GM21619 (cell line): ENCODE measurements around the gene CIITA.
"Not testable (repeated sequence)": the region's sequence is repeated elsewhere in the genome, so short reads cannot be mapped to it uniquely, and the experiment has no call there.

Experiments
- ATAC-seq: cut with Tn5 transposase; IDR thresholded peaks from one replicate; pipeline ENCODE4 v1.9.1; 2021; ENCODE audit not compliant: unreplicated experiment

The CIITA gene

DNA sequence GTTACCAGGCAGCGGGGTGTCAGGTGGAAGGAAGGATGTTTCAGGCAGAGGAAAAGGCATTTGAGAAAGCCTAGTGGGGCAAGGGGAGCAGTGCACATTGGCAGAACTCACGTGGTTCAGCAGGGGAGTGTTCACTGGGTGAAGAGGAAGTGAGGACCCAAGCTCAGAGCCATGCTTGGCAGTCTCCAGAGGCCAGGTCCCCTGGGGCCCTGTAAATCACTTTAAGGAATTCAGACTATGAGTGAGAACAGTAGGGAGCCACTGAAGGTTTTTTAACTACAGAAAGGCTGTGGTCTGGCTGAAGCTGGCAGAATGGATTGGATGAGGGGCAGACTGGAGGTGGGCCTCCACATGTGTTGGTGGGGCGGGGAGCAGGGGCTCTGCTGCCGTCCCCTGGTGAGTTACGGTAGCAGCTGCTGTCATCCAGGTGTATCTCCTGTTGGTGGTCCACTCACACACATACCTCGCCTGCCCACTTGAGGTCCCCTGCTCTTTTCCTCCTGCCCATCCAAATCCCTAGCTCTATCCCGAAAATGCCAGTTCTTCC is 72.5 kb downstream of the CIITA start:
- ATAC-seq = peak; percentile 68

DNA sequence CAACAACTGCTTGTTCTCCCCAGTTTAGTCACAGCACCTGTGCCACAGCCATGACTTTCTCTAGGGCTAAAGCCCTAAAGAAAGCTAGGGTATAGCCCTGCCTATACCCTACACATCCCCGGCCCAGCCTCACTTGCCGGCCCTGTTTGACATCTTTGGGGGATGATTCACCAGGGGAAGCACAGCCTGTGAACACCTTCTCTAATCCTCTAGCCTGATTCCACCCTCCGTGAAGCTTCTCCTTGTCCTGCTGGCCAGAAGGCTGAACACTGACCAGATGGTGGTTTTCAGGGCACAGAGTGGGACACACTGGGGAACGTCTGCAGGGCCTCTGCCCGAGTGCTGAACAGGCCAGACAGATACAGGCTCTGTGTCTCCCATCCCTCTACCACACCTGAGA is 73.4 kb downstream of the CIITA start:
- ATAC-seq = no peak

DNA sequence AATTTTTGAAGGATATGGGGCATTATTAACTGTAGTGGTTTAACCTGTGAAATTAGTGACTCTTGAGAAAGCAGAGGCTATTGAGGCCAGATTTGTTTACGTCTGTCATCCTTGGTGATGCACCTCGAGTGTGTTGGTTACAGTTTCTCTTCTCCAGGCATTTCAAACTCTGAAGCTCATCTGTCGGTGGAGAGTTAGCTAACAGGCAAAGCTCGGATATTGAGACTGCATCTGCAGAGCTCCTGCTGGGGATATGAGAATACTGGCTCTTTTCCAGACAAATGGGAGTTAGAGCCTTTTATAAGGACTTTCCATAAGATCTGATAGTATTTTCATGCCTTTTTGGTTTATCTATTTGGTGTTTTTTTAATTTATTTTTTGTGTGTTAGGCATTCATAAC is 74.0 kb downstream of the CIITA start:
- no peak for ATAC-seq

DNA sequence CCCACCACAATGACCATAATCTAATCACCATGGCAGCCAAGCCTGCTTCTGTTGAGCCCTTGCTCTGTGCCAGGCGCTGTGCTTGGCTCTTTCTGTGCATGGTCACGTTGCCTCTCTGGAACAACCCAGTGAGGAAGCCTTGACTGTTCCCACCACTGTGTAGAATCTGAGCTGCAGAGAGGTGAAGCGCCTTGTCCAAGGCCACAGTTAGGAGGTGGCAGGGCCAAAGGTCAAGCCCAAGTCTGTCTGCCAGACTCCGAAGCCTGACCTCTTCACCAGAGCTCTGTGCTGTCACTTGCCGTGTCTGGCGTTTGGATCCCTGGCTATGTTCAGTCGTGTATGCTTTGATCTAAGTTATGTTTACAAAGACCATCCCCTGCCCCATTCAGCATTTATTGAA is 77.9 kb downstream of the CIITA start:
- no peak for ATAC-seq

DNA sequence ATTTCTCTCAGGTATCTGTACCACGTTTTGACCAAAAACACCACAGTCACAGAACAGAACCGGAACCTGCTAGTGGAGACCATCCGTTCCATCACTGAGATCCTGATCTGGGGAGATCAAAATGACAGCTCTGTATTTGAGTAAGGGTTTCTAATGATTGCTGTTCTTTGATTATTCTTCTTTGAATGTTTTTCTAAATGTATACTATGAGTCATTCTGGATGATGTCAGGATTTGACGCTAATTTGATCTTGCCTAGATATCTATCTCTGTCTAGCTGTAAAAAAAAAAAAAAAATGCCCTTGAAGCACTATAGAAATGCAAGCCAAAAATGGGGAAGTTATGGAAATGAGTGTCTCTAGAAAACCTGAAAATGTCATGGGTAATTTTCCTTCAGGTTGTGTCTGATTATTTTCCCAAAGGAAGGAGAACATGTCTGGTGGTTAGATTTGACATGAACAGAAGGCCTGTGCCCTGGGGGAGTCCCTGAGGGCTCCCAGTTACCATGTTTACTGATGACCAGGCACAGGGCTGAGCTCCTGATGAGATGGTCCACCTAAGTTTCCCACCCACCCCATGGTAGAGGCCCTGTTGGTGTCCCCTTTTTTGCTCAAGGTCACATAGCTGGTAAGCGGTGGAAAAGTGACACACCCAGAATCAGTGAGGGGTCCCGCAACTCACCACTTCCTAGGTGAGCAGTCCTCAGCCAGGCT is 80.9 kb downstream of the CIITA start:
- no peak for ATAC-seq

DNA sequence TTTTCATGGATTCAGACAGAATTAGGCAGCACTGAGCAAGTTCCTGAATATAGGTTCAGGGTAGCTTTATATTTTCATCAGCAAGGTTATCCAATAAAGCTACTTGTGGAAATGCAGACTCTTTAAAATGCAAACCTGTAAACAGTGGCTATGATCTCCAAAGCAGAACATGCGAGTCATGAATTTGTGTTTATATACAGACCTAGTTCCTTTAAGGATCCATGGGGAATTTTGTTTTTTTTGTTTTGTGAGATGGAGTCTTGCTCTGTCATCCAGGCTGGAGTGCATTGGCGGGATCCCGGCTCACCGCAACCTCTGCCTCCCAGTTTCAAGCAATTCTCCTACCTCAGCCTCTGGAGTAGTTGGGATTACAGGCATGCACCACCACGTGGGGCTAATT is 82.2 kb downstream of the CIITA start:
- ATAC-seq = no peak

DNA sequence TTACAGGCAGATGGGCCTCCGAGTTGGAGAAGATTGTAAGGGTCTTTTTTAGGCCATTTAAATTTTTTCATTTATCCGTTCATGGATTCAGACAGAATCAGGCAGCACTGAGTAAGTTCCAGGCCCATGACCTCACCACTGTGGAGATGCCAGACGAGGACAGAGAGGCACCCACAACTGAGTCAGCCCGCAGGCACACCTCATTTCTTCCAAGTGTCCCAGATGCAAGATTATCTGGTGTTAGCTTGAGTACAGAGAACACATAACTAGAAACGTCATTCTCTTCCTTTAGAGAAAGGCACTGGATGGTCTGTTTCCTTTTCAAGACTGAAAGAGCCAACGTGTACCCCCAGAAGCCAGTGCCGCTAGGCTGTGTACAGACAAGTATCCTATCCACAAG is 84.2 kb downstream of the CIITA start:
- no peak for ATAC-seq

DNA sequence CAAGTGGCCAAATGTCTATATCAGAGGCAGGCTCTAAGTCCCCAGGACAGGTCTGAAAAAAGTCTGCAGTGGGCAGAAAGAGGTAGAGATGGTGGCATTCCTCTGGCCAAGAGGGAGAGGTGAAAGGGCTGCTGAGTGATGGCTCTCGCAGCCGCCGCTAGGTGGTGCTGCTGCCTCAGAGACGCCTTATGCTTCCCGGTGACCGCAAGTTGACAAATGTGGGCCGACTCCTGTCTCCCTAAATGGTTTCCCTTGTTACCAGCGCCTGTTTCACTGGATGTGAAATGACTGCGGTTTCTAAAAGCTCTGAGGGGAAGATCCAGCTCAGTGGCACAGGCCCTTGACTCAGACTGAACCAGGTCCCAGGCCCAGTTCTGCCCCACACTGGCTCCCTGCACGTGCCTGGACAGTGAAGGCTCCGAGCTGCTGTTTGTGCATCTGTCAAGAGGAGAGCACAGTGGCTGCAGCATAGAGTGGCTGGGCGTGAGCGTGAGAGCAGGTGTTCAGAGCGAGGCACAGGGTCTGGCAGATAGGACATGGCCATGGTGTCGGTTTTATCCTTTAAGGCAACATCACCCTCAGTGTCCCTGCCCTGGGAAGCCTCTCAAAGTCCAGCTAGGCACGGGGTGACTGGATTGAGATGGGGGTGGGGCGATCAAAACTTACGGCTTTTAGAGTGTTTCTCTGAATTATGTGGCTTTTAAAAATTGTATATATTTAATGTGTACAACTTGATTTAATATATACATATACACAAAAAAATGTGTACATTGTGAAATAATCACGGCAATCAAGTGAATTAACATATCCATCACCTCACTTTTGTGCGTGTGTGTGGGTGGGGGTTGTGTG is 87.3 kb downstream of the CIITA start:
- ATAC-seq = peak; percentile 48

DNA sequence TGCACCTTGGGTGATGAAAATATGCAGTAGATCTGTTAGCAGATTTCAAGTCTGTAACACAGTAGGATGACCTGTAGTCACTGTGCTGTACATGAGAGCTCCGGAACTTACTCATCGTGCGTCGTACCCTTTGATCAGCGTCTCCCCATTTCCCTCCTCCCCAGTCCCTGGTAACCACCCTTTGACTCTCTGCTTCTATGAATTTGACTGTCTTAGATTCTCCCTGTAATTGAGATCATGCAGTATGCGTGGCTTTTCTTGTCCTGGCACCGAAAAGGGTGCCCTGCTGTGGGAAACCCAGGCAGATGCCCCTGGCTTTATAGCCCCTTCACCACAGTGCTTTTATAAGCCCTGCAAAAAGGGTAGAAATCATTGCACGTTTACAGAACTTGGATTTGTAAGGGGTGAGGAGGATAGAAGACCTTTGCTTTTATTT is 87.9 kb downstream of the CIITA start:
- ATAC-seq = peak; percentile 42

DNA sequence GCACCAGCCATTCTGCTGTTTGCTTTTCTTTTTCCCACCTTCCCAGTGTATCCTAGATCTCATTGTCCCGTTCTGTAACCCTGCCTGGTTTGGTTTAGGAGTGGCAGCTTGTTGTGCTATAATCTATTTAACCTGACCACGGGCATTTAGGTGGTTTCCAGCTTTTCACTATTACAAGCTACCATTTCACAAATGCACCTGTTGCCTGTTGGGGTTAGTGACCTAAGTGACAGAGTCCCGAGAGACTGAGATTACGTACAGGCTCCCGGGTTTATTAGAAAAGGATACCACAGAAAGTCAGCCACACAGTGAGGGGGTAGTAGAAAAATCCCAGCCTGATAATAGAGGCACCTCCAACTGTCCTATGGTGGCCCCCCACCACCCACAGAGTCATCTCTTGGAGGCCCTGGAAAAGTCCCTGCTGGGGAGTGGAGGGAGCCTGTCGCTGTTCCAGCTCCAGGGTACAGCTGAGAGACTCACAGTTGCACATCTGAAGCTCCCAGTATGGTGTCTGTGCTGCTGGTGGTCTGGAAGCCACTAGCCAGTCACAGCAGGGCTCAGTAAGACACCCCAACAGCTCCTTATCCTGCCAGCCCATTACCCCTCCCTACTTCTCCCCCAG is 88.5 kb downstream of the CIITA start:
- peak; percentile 50 for ATAC-seq

DNA sequence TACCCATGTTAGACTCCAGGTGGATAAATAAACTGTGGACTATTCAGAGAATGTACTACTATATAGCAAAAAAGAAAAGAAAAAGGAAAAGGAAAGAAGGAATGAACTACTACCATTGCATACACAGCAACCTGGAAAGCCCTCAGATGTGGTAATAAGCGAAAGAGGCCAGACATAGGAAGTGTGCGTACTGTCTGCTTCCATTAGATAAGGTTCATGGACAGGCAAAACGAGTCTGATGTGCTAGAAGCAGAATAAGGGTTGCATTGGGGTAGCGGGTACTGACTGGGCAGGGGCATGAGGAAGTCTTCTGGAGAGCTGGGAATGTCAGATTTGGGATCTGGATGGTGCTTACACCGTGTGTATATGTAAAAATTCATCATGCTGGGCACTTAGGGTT is 89.1 kb downstream of the CIITA start:
- ATAC-seq = no peak

DNA sequence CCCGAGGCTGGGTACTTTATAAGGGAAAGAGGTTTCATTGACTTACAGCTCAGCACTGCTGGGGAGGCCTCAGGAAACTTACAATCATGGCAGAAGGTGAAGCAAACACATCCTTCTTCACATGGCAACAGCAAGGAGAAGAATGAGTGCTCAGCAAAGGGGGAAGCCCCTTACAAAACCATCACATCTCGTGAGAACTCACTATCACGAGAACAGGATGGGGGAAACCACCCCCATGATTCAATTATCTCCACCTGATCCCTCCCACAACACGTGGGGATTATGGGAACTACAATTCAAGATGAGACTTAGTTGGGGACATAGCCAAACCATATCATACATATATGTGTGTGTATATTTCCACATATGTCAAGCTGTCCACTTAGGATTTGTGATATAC is 89.6 kb downstream of the CIITA start:
- not testable (repeated sequence) for ATAC-seq

DNA sequence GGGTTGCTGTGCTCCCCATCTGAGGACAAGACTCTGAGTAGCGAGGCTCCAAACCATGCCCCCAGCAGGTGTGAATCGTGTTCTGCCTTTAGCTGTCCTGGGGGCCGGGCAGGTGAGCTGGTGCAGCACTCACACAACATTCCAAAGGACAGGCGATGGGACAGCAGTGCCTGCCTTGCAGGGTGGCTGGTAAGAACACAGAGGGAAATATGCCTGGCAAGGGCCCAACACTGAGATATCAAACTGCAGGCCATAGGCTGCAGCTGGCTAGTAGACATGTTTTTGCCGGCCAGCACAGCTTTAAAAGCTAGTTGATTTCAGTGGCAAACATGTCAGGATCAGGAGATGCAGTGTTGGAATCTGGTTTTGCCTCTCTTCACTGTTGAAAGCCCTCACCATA is 91.0 kb downstream of the CIITA start:
- ATAC-seq = no peak

DNA sequence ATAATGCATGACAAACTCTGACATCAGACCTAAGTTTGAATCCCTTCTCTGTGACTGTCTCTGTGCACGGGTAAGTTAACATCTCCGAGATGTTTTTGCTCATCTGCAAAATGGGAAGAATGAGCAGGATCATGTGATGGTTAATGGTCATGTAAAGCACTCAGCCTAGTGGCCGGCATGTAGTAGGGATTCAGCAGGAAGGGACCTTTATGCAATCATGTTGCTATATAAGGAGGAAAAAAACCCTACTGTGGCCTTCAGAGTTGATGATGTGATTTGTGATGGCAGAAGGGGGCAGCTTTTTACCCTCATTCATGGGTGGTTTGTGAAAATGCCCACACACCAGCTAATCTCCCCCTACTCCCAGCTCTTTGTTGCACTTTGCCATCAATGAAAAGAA is 91.5 kb downstream of the CIITA start:
- ATAC-seq = no peak

DNA sequence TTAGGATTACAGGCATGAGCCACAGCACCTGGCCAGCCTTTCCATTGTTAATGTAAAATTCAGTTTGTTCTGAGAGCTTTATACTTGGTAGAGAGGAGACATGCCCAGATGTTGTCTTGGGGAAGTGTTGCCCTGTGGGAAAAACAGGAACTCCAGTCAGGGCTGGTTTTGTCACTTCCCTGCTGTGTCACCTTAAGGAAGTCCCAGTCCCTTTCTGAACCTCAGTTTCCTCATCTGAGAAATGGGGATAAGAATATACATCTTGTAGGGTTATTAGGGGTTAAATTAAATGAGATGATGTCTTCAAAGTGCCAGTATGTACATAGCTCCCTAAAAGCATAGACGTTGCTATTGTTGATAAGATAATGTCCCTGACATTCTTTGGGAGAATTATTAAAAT is 92.6 kb downstream of the CIITA start:
- no peak for ATAC-seq

DNA sequence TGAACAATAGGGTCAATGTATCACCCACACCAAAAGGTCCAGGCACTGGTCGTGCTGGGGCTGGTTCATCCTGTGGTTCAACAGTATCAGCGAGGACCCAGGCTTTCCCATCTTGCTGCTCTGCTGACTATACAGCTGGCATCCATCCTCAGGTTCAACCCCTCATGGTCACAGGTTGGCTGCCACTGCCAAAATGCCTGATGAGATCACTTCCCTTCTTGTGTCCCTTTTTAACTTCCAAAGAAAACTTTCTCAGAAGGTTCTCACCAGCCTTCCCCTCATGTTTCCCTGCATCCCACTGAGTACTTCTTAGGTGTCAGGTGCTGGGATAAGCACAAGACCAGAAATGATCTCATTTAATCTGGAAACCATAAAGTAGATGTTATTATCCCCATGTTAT is 93.1 kb downstream of the CIITA start:
- no peak for ATAC-seq

DNA sequence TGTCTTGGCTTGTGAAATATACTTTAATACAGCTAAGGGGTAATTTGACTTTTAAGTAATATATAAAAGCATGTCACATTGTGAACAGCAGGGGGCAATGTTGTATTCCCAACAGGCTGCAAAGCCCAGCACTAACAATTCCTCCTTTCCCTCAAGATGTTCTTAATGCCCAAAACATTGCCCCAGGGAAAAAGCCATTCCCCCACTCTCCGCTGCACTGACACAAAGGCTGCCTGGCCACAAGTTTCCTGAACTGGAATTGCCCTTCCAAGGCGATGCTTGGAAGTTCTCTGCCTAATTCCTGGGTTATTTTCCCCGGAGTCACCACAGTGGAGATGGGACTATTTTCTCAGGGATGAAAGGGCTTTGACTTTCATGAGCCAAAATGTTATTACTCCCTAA is 94.6 kb downstream of the CIITA start:
- ATAC-seq = no peak

DNA sequence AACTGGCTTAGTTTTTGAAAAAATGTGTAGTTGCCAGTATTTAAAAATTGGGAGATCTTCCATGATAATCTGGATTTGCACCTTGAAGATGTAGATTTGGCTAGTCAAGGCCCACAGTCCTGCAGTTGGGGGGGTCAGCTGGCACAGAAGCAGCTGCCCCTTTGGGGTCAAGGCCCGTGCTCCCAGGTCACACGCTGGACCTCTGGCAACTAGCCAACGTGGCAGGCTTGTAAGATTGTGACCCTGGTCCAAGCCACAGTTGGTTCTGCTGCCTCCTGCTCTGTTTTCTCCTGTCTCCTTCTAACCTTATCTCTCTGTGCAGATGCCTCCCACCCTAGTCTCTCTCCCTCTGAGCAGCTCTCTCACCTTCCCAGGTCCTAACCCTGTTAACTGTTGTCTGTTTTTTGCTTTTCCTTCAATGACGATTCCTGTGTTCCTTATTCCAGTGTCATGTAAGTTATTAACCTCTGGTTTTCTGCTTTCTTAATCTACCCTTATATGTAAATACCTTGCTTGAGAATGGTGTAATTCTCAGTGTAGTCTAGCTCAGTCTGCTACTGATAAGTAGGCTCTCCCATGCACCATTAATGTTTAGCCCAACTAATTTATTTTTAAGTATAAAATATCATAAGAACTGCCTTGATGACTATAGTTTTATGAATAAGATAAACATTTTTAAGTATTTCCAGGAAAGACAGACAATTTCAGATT is 95.3 kb downstream of the CIITA start:
- no peak for ATAC-seq

DNA sequence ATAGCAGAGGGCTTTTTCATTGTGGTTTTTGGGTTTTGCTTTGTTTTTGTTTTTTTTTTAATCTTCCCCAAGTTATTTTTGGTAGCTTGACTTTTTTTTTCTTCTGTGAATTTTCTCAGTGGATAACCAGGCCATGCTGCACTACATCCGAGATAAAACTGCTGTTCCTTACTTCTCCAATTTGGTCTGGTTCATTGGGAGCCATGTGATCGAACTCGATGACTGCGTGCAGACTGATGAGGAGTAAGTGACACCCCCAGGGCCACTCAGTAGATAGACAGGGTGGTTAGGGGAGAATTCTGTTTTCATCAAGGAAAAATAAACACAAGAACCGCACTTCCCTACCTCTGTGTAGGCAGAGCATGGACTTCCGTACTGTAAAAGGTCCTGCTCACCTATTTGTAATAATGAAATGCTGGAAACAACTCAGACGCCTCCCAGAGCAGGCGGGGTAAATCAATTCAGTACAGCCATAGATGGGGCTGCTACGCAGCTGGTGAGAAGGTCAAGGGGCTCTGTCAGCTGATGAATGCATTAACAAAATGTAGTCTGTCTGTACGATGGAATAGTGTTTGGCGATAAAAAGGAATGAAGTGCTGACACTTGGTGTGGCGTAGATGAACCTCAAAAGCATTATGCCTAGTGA is 95.9 kb downstream of the CIITA start:
- ATAC-seq = no peak

DNA sequence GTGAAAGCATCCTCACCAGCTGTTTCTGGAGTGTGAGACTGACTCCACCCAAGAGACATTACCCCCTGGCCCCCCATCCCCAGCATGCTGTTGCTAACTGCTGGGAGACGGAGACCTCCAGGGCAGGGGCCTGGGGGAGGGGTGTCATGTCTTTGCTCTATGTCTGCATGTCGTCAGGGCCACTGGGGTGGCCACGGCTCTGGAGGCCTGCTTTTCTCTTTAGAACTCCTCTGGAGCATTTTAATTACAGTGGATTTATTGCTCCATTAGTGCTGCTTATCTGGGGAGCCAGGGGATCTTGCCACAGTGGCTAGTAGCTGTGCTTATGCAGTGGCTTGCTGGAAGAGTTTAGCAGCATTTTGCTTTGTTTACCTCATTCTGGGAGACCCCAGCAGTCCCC is 99.6 kb downstream of the CIITA start:
- no peak for ATAC-seq

DNA sequence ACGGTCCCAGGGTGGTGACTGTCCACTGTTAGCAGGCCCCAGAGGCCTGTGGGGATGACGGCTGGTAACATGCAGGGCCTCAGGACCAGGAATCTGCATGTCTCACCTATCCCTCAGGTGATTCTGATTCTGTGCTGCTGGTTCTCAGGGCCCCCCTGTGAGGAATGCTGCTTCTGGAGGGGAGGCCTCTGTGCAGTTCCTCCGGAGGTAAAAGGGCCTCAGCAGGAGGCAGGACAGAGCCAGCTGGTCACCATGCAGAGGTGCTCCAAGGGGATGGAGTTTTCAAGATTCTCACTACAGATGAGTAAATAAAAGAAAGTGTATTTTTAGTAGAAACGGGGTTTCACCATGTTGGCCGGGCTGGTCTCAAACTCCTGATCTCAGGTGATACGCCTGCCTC is 101.1 kb downstream of the CIITA start:
- no peak for ATAC-seq
